Activated T-helper 1 cell treated with anti-CD3 and anti-CD28 coated beads, Interleukin-12 subunit alpha, Interleukin-12 subunit beta, Interleukin-2, Interleukin-4 antibody, amounts not matched to agents 30 ng/mL and 10 ng/mL and 1 ng/mL, durations not matched to agents 14 hours and 24 hours and 36 hours (primary cell): Measurements from ENCODE around the gene ZNF888. TPM values are rescaled to one million over a fixed set of nuclear protein-coding genes. Genes with fewer than 3 reads are reported as not detected.

Experiments used
- total RNA-seq: library from RNA; stranded (reverse); gene quantifications from 2 replicates; pipeline ENCODE4 v1.2.3, GENCODE V29; 2022

The ZNF888 gene
- total RNA-seq, 1 donor from 2014 or later, result 4.2 TPM

Other genes starting within 250 kb of the ZNF888 start
- 17.0 and 21.0 TPM in 2 replicates for gene ZNF611, start 188.4 kb downstream of the ZNF888 start, total RNA-seq
- gene ZNF600, start 136.6 kb downstream of the ZNF888 start, total RNA-seq, result 11.9 and 13.4 TPM in 2 replicates
- gene ZNF28, start 101.8 kb downstream of the ZNF888 start, total RNA-seq, result 17.4 and 23.0 TPM in 2 replicates
- 16.9 and 18.6 TPM in 2 replicates for gene ZNF468, start 65.8 kb downstream of the ZNF888 start, total RNA-seq
- 10.5 and 11.0 TPM in 2 replicates for gene ZNF320, start 25.8 kb downstream of the ZNF888 start, total RNA-seq
- 7.0 and 9.4 TPM in 2 replicates for gene ZNF816, start 39.5 kb upstream of the ZNF888 start, total RNA-seq
- not detected in 2 replicates for gene ERVV-1, start 90.5 kb upstream of the ZNF888 start, total RNA-seq
- not detected in 2 replicates for gene ERVV-2, start 121.3 kb upstream of the ZNF888 start, total RNA-seq
- gene ZNF160, start 180.0 kb upstream of the ZNF888 start, total RNA-seq, result 26.0 and 27.8 TPM in 2 replicates
- gene ZNF415, start 209.5 kb upstream of the ZNF888 start, total RNA-seq, result 0.20 and 0.21 TPM in 2 replicates
- 6.5 and 7.3 TPM in 2 replicates for gene ZNF347, start 235.6 kb upstream of the ZNF888 start, total RNA-seq